GM18507 (cell line): ENCODE measurements around the gene ZBTB21.
"Not testable (repeated sequence)": the region's sequence is repeated elsewhere in the genome, so short reads cannot be mapped to it uniquely, and the experiment has no call there.

ENCODE experiments used
- DNase-seq: peaks from one replicate; pipeline ENCODE4 v3.0.0; 2011; ENCODE audit warnings: low read depth; ENCODE audit not compliant: insufficient read length; ENCODE audit errors: extremely low spot score
- FAIRE-seq: peaks from 2 replicates; lab custom pipeline; 2011; peaks lifted over from hg19 to GRCh38; lab: Jason Lieb, UNC

The ZBTB21 gene

DNA sequence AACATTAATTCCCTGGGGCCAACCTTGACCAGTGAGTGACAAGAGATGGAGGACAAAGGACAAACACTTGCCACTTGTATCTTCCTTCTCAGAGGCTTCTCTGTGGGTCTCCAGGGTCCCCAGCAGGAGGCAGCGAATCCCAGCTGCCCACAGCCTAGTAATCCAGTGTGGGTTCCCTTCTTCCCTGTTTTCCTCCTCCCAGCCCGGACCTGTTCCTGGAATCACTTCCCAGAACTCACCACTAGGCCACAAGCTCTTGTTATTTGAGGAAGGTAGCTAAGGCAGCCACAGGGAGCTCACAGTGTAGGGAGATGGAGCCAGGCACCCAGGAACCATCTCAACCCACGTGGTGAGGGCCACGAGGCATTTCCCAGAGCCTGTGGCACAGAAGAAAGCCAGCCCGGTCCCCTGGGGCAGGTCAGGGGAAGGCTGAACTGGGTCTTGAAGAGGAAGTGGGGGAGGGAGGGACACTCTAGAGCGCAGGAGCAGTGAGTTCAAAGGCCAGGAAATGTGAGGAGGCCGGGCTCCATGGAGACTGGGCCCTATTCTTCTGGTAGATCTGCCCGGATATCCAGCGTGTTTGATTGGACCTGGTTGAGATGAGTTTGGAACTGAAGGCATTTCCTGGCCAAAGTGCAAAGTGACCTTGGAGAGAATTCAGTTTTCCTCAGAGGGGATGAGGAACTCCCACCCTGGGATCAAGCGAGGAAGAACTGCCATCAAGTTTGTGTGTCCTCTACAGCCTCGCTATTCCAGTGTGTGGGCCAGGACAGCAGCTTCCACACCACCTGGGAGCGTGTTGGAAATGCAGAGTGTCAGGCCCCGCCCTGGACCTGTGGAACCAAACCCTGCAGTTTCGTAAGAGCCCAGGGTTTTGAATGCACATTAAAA is 36.1 kb downstream of the ZBTB21 start:
- peak; percentile 44 for DNase-seq
- FAIRE-seq: peak; percentile 65

DNA sequence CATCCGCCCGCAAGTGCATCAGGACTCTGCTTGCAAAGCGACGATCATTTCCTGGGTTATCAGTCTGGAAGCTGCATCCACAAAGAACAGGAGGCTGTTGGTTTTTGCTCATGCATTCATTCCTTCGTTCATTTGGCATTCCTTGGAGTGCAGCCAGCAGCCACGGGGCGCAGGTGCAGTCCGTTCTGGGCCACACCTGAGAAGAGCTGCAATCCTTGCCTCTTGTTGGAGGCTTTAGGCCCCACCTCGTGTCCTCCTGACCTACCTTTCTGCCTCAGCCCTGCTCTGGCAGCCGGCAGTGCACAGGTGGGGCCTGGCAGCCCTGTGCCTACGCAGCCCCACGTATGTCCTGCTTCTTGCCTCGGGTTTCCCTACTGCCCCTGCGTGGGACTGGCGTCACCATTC is 36.7 kb downstream of the ZBTB21 start:
- FAIRE-seq: no peak
- no peak for DNase-seq

DNA sequence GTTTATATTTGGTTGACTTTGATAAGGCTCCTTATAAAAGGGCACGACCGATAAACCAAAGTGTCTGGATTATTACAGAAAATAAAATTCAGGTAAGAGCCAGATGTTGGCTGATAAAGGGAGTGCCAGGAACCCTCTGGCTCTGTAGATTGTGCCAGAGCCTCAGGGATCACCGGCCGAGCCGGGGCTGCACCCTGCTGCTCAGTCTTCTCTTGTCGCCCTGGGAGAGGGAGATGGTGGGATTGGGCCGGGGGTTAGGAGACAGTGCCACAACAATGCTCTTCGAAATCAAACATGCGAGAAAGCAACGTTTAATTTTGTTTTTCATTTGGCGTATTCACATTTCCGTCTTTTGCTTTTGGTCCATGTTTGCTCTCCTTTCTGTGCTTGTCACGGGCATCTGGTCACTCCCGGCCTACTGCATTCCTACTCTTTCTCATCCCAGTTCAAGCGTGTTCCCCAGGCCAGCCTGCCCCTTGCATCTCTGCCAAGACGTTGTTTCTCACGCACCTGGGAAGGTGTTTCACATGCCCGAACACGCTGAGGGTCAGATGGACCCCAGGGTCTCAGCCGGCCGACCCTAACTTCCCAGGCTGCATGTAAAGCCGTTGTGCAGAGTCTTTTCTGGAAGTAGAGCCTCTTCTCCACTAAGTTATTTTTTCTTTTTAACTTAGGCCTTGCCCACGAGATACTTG is 37.5 kb downstream of the ZBTB21 start:
- FAIRE-seq: no peak
- DNase-seq: no peak

DNA sequence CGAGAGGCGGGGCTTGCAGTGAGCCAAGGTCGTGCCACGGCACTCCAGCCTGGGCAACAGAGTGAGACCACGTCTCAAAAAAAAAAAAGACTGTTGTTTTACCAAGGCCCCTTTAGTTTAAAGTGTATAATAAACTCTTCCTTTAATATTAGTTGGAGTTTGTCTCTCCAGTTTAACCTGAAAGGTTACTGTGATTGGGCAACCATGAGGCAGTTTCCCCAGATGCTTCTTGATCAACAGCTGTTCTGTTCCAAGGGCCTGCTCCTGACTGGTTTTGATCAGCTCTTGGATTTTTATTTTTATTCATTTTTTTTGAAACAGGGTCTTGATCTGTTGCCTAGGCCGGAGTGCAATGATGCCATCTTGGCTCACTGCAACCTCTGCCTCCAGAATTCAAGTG is 38.3 kb downstream of the ZBTB21 start:
- DNase-seq (no peak), FAIRE-seq (no peak)

DNA sequence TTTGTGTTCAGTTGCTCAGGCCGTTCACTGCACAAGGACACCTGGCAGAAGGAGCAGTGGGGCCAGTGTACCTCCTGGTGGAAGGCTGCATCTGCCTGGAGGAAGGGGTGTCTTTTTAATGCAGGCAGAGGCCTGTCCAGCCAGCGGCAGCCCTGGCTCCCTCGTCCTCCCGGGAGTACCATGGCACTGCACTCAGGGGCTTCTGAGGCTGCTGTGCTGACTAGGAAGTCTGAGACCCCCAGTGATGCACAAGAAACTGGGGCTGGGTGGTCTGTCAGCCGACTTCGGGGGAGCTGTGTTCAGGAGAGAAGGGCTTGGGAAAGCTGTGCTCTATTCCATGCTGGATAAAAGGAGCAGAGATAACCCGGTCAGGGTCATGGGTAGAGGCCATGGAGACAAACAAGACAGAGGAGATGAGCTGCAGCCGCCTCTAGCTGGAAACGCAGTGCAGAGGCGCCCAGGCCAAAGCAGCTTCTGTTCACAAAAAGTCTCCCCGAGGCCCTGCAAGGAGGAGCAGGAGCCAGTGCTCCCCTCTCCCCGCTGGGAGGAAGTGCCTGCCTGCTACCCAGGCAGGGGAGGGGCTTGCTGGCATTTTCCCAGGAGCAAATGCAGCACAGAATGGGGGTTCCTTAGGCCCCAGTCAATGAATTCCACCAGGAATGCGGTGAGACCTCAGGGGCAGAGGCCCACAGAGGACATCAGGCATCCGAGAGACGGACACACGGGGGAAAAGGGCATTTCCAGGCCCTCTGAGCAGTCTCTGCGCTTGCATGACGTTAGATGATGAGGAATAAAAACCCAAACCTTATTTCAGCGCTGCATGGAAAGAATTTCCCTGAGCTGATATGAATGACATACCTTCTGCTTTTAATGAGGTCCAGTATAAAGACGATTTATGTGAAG is 39.2 kb downstream of the ZBTB21 start:
- no peak for FAIRE-seq
- DNase-seq: no peak

DNA sequence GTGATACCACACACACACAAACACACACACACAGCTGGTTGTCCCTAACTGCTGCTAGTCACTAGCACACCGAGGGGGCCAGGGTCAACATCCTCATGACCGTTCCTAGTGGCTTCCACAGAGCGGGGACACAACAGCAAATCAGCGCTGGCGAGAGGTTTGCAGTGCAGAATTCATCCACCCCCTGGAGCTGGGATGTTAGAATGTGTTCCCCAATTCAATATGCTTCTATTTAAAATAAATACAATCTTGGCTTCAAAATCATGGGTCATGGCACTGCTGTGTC is 40.1 kb downstream of the ZBTB21 start:
- no peak for FAIRE-seq
- DNase-seq: no peak

DNA sequence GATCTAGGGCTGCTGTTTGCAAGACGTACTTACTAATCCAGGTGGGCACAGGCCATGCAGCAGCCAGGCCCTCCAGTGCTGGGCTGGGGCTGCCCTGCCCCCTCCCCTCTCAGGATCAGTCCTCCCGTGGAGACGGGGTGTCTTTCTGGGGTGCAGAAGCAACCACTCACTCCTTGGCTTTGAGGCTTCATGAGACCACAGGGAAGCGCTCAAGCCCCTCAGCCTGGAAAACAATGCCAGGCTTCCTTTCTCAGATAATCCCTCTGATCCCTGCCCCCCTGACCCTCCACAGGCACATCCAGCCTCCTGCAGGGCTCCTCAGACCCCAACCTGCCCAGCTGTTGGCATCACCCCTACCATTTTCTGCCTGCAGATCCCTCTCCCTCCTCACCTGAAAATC is 42.5 kb downstream of the ZBTB21 start:
- FAIRE-seq (no peak), DNase-seq (no peak)

DNA sequence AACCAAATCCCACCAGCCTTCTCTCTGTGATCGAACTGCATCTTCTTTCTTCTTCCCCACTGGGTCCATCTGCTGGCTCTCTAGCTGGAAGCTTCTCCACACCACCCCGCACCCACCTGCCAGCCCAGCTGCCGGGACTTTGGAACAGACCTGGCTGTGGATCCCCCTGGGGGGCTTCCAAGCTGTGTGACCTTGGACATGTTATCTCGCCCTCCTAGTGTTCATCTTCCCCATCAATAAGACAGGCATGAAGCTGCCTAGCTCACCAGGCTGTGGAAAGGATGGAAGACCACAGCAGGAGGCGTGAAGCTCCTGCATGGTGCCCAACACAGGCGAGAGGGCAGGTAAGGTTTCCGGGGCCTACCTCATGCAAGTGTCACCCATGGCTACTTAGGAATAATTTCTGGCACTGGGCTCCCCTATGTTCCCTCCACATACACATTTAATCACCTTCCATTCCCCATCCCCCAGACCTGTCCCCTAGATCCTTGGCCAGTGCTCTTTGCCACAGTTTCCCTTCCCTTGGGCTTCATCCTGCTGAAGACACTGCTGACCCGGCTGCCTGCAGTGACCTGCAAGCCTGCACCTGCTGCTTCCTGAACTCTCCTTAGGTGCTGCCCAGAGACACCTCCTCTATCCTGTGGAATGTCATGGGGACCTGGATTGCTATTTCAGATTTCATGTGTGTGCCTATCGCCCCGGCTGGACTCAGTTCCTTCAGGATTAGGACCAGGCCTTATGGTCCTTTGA is 43.1 kb downstream of the ZBTB21 start:
- DNase-seq (no peak), FAIRE-seq (no peak)

DNA sequence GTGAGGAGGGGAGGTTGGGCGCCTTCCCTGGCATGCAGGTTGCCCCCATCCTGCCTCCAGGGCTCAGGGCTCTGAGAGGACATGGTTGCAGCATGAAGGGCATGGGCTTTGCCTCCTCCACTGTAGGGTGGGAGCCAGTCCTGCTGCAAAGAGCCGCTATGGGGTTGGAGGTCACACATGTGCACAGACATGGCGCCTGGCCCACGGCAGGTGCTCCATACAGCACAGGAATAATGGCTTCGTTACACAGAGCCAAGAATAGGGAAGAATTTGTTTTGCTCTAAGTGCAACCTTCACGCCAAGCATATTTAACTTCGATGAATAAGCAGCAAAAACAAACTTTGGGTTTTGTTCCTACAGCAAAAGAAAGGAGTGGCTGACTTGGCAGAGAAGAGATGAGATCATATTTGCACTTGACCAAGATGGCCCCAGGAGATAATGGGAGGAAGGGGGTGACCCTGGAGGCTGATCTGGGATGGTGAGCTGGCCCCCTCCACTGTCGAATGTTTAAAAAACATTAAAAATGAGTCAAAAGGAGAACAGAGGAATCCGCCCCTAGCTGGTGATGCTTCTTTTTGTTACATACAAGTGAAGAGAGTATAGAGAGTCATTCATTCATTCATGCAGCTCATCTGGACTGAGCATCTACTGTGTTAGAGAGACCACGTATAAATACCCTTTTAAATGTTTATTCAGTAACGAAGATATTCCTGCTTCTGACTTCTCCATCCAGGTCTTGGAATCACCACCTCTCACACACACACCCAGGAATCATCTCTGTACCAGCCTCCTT is 43.9 kb downstream of the ZBTB21 start:
- FAIRE-seq (no peak), DNase-seq (no peak)

DNA sequence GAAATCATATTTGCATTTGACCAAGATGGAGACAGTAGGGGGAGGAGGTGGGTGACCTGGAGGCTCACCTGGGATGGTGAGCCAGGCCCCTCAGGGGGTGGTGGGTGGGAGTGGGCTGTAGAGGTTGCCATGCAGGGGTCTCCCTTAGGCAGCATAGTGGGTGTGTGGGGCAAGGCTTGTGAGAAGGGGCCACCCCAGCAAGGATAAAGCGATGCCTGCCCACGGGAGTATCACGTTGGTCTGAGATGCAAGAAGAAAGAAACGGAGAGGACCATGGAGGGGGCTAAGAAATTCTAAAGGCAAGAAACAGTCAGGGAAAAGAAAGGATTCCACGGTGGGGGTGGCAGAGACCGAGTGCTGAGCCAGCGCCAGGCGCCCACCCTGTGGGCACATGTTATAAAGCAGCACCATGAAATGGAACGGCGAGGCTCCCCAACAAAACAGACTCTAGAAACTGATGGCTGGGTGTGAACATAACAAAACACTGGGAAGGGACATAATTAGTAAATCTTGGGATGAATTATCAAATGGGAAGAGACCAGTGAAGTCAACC is 44.6 kb downstream of the ZBTB21 start:
- no peak for FAIRE-seq
- no peak for DNase-seq

DNA sequence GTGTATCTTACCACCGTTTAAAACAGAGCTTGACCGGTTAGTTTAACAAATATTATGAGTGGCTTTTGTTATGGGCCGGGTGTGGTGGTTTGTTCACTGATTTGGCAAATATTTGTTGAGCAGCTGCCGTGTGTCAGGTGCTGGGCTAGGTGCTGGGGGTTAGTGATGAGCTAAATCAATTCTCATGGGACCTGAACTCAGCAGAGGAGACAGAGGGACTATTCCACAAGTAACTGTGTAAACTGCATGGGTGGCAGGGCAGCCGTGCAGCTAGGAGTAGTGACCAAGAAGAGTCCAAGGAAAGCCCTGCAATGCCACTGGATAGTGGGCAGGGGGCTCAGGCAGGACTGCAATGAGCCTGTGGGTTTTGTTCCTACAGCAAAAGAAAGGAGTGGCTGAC is 45.1 kb downstream of the ZBTB21 start:
- DNase-seq: no peak
- FAIRE-seq: no peak

DNA sequence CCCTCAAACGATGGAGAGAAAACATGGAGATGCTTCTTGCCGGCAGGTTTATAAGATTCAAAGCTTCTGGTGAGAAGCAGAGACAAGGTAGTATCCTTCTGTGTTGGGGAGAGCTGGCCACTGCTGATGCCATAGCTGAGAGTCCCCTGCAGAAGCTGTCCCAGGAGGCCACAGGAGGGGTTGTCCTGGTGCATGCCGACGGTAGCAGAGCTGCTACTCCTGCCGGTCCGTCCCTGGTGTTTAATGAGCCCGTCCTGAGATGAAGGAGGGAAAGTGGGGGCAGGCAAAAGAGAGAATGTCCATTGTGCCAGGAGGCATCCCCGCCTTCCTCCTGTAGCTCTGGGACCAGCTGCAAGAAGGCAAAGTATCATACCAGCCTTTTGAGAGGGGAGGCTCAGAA is 46.0 kb downstream of the ZBTB21 start:
- no peak for DNase-seq
- FAIRE-seq: no peak

DNA sequence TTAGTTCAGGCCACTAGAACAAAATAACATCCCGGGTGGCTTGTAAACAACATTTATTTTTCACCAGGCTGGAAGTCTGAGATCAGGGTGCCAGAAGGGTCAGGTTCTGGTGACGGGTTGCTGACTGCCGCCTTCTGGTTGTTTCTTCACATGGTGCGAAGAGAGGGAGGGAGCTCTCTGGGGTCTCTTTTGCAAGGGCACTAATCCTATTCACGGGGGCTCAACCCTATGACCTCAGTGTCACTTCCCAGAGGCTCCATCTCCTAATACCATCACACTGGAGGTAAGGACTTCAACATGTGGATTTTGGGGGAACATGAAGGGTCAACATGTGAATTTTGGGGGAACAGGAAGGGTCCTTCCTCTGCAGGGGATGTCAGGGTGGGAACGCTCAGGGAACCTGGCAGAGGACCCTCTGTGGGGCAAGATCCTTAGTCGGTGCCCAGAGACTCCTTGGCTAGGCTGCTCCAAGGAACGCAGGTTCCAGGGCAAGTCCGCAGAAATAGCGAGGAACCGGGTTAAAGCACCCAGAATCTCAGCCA is 47.7 kb downstream of the ZBTB21 start:
- no peak for FAIRE-seq
- no peak for DNase-seq

DNA sequence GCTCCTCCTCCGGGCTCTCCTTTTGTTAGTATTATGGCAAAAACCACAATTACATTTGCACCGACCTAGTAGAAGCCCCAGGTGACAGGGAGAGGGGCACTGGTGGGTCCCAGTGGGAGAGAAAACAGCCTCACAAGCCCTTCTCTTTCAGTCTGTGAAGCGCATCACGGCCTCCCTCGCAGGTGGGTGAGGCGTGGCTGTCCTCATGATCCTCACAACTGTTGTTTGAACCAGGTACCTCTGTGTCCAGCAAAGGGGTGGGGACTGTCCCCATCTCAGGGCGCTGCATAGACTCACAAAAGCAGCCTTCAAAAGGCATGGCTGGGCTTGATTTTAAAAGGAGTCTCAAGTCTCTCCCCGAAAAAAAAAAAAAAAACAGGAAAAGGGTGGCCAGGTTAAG is 48.4 kb downstream of the ZBTB21 start:
- no peak for DNase-seq
- FAIRE-seq: no peak

DNA sequence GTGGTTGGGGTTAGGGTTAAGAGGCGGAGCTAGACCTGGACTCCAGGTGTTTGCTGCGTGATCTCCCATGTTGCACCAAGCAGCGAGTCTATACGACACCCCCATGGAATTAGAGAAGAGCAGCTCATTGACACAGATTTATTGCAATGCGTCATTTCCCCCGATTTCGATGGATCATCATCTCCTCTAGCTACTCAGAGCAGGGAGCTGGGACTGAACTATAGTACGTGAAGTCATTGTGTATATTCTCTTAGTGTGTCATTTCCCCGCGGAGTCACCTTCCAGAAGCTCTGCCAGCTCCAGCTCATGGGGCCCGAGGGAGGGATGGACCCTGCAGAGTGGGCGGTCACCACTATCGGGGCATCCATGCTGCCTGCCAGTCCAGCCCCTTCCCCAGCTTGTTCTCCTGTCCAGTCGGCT is 48.9 kb downstream of the ZBTB21 start:
- FAIRE-seq (no peak), DNase-seq (no peak)

DNA sequence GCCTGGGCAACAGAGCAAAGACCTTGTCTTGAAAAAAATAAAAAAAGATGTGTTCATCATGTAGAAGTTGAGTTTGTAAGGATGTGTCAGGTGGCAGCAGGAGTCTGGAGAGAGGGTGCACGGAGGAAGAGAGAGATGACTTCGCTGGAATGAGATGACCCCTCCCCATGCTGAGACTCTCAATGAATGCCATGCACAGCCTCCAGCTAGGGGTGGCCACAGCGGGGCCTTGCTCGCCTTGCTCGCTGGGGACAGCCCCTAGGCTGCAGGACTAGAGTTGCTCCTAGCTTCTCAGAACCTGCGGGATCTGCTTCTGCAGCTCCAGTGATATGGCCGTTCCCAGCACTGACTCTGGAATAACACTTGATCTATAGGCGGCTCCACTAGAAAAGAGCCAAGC is 49.8 kb downstream of the ZBTB21 start:
- FAIRE-seq (no peak), DNase-seq (no peak)

DNA sequence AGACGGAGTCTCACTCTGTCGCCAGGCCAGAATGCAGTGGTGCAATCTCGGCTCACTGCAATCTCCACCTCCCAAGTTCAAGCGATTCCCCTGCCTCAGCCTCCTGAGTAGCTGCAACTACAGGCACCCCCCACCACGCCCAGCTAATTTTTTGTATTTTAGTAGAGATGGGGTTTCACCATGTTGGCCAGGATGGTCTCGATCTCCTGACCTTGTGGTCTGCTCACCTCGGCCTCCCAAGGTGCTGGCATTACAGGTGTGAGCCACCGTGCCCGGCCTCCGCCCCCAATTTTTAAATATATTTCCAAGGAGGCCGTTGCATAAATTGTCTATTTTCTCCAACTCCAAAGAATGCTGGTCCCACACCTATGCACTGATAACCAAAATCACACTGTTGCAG is 50.5 kb downstream of the ZBTB21 start:
- FAIRE-seq, DNase-seq: not testable (repeated sequence)

DNA sequence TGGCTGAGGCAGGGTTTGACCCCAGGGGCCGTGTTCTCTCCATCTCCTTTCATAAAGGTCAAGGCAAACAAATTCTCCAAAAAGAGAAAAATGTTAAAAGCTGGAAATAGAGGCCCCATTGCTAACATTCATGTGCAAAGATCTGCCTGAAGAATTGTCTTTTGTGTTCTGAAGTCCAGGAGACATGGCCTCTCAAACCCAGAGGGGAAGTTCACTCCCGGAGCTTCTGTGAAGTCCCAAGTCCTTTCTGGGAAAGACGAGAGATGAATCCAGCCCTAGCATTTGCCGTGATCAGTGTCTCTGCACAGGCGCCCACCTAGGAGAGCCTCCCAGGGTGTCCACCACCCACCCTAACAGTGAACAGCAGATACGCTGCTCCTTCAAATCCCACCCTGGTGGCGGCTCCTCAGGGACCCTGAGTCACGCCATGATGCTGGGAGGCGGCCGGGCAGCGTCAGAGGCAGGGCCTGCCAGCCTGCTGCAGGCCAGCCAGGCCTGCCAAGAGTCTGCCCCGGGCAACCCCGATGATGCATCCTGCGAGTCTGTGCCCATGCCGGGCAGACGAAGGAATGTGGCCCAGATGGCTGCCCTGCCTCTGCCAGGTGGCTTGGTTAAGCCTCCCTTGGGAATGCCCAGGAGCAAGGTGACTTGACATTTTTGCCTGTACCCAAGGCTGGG is 51.1 kb downstream of the ZBTB21 start:
- DNase-seq (no peak), FAIRE-seq (no peak)
